WTC11 (cell line): Measurements from ENCODE around the gene EVX1. TPM values are rescaled to one million over a fixed set of nuclear protein-coding genes. Genes with fewer than 3 reads are reported as not detected.
A peak's percentile ranks its signal among the peaks of the same experiment; 100 is the strongest.

ENCODE experiments used
- ATAC-seq: fragments of 200-7000 bp; cut with Tn5 transposase; 2 replicates; pipeline ENCODE4 v1.10.0; 2021; ENCODE audit warnings: mild to moderate bottlenecking, moderate library complexity
- CTCF ChIA-PET: fragments of 300-600 bp; sonication (Branson Sonifier 250); formaldehyde crosslinking; loops from one replicate; lab custom pipeline; 2021; ENCODE audit warnings: antibody characterized with exemption; lab: Charles Lee
- POLR2A ChIA-PET: fragments of 350-600 bp; sonication (Branson Sonifier 250); formaldehyde crosslinking; loops from one replicate; lab custom pipeline; 2021; ENCODE audit warnings: antibody characterized with exemption; lab: Charles Lee
- DNase-seq: peaks from one replicate; pipeline ENCODE4 v3.0.0; 2021; ENCODE audit warnings: low spot score
- H3K27ac Mint-ChIP-seq: 2 replicates; pipeline ENCODE4 v1.8.0; 2021; ENCODE audit warnings: mixed read lengths
- H3K27me3 Mint-ChIP-seq: 2 replicates; pipeline ENCODE4 v1.8.0; 2021; ENCODE audit warnings: low read depth, mild to moderate bottlenecking, moderate library complexity, mixed read lengths
- H3K36me3 Mint-ChIP-seq: 2 replicates; pipeline ENCODE4 v1.8.0; 2021; ENCODE audit warnings: mixed read lengths
- H3K4me1 Mint-ChIP-seq: 2 replicates; pipeline ENCODE4 v1.8.0; 2022; ENCODE audit warnings: mixed read lengths
- H3K4me3 Mint-ChIP-seq: 2 replicates; pipeline ENCODE4 v1.8.0; 2021; ENCODE audit warnings: mild to moderate bottlenecking, moderate library complexity, mixed read lengths
- H3K9me3 Mint-ChIP-seq: 2 replicates; pipeline ENCODE4 v1.8.0; 2021; ENCODE audit warnings: mixed read lengths
- ARID4B ChIP-seq: sonication (generic); formaldehyde crosslinking; IDR thresholded peaks from 2 replicates; pipeline ENCODE4 v1.8.0; 2023; ENCODE audit warnings: missing genetic modification reagents, mild to moderate bottlenecking, borderline replicate concordance
- ERG ChIP-seq: fragments of 250-450 bp; sonication (Bioruptor Pico); IDR thresholded peaks from 2 replicates; pipeline ENCODE4 v1.8.0; 2021; ENCODE audit warnings: mild to moderate bottlenecking
- ETV6 ChIP-seq: sonication (generic); formaldehyde crosslinking; IDR thresholded peaks from 2 replicates; pipeline ENCODE4 v1.8.1; 2022; ENCODE audit warnings: mild to moderate bottlenecking, missing genetic modification reagents
- FOXJ3 ChIP-seq: sonication (generic); formaldehyde crosslinking; IDR thresholded peaks from 2 replicates; pipeline ENCODE4 v1.9.0; 2021; ENCODE audit warnings: missing genetic modification reagents, mild to moderate bottlenecking, borderline replicate concordance
- FOXP4 ChIP-seq: sonication (generic); formaldehyde crosslinking; IDR thresholded peaks from 2 replicates; pipeline ENCODE4 v1.8.0; 2022; ENCODE audit warnings: mild to moderate bottlenecking, missing genetic modification reagents
- GRHL2 ChIP-seq: fragments of 250-450 bp; sonication (Bioruptor Pico); IDR thresholded peaks from 2 replicates; pipeline ENCODE4 v1.8.0; 2022; ENCODE audit warnings: mild to moderate bottlenecking, moderate library complexity; ENCODE audit not compliant: insufficient replicate concordance, severe bottlenecking
- HMGXB4 ChIP-seq: sonication (generic); formaldehyde crosslinking; IDR thresholded peaks from 2 replicates; pipeline ENCODE4 v1.8.1; 2023; ENCODE audit warnings: mild to moderate bottlenecking, moderate library complexity, missing genetic modification reagents
- IRF1 ChIP-seq: sonication (generic); formaldehyde crosslinking; IDR thresholded peaks from 2 replicates; pipeline ENCODE4 v1.8.0; 2023; ENCODE audit warnings: missing genetic modification reagents
- MXD4 ChIP-seq: fragments of 250-450 bp; sonication (Bioruptor Pico); IDR thresholded peaks from 2 replicates; pipeline ENCODE4 v1.8.0; 2021; ENCODE audit warnings: mild to moderate bottlenecking, moderate library complexity, borderline replicate concordance
- NFATC4 ChIP-seq: fragments of 250-450 bp; sonication (Bioruptor Pico); IDR thresholded peaks from 2 replicates; pipeline ENCODE4 v1.9.0; 2021; ENCODE audit warnings: mild to moderate bottlenecking
- total RNA-seq: library from RNA; stranded (reverse); gene quantifications from 3 replicates; pipeline ENCODE4 v1.2.3, GENCODE V29; 2021

Gene EVX1
- total RNA-seq, 1 experiment from 2014 or later, result not detected

- ATAC-seq (0 out of 2 replicates have a peak, but pooled peaks have one; percentile 4), DNase-seq (no peak)
- Mint-ChIP-seq H3K9me3 (no peaks in the 10 kb centered on the region), H3K36me3 (no peaks in the 10 kb centered on the region), H3K27me3 (peaks cover 100% of the 10 kb centered on the region), H3K4me3 (peak overlapping the region; percentile 33; the same call in 1 of the 2 replicates), H3K4me1 (peaks cover 52% of the 10 kb centered on the region), H3K27ac (no peak overlapping the region)
- ChIA-PET CTCF (interaction anchor here (0.8 to 3.8 kb wide), 9 partner anchors 28 to 365 kb away, joined by 3 to 19 read pairs (median 4); partner anchors contain the start of gene HOXA13), POLR2A (interaction anchor here (1.0 kb wide), 1 partner anchor 14 kb away, joined by 4 read pairs; no protein-coding TSS in a partner anchor)
- TF ChIP-seq ETV6 (CRISPR knock-in tag) (no peak), FOXJ3 (no peak), MXD4 (CRISPR knock-in tag) (no peak), FOXP4 (CRISPR knock-in tag) (no peak), GRHL2 (CRISPR knock-in tag) (no peak), ERG (no peak), IRF1 (CRISPR knock-in tag) (no peak), NFATC4 (no peak)
Measured at GRCh38 chr7:27241189-27242056, 1.2 kb upstream of the EVX1 start.

GRCh38 chr7:27242154-27242553 is 448 bp upstream of the EVX1 start:
- no peak for TF ChIP-seq HMGXB4
- no peak for TF ChIP-seq ARID4B
- ATAC-seq, result no peak
- Mint-ChIP-seq H3K27ac (no peak overlapping the region), H3K4me1 (peaks cover 57% of the 10 kb centered on the region), H3K4me3 (peak overlapping the region; percentile 63), H3K27me3 (peaks cover 100% of the 10 kb centered on the region), H3K9me3 (no peaks in the 10 kb centered on the region), H3K36me3 (no peaks in the 10 kb centered on the region)
- ChIA-PET CTCF (interaction anchor here (0.8 to 3.8 kb wide), 6 partner anchors 27 to 88 kb away, joined by 3 to 19 read pairs (median 6); no protein-coding TSS in a partner anchor), POLR2A (interaction anchor here (1.0 kb wide), 1 partner anchor 15 kb away, joined by 4 read pairs; no protein-coding TSS in a partner anchor)
- DNase-seq, result no peak
